Epidermal melanocyte (primary cell): ENCODE results near the gene PCDH18.
A peak's percentile ranks its signal among the peaks of the same experiment; 100 is the strongest.
"Not testable (repeated sequence)": the region's sequence is repeated elsewhere in the genome, so short reads cannot be mapped to it uniquely, and the experiment has no call there.

Source experiments
- DNase-seq: peaks from one replicate; pipeline ENCODE4 v3.0.0; 2011; ENCODE audit warnings: low spot score; ENCODE audit not compliant: insufficient read length

The PCDH18 gene

GRCh38 chr4:137529432-137529831 is 2.9 kb downstream of the PCDH18 start:
- no peak for DNase-seq

- no peak for DNase-seq
Observed at GRCh38 chr4:137528673-137529072, 3.6 kb downstream of the PCDH18 start.

- no peak for DNase-seq
Observed at GRCh38 chr4:137526681-137527080, 5.6 kb downstream of the PCDH18 start.

GRCh38 chr4:137524725-137525369 is 7.4 kb downstream of the PCDH18 start:
- DNase-seq = no peak

GRCh38 chr4:137523329-137523728 is 9.0 kb downstream of the PCDH18 start:
- DNase-seq = no peak

- no peak for DNase-seq
Observed at GRCh38 chr4:137521053-137521452, 11.2 kb downstream of the PCDH18 start.

GRCh38 chr4:137519406-137519805 is 12.9 kb downstream of the PCDH18 start:
- no peak for DNase-seq

GRCh38 chr4:137517323-137517722 is 15.0 kb downstream of the PCDH18 start:
- not testable (repeated sequence) for DNase-seq

- no peak for DNase-seq
Observed at GRCh38 chr4:137514406-137515111, 17.7 kb downstream of the PCDH18 start.

GRCh38 chr4:137510557-137511265 is 21.6 kb downstream of the PCDH18 start:
- DNase-seq = peak; percentile 39

GRCh38 chr4:137509855-137510282 is 22.4 kb downstream of the PCDH18 start:
- DNase-seq = no peak

GRCh38 chr4:137502339-137503129 is 29.8 kb downstream of the PCDH18 start:
- DNase-seq = no peak

- not testable (repeated sequence) for DNase-seq
Observed at GRCh38 chr4:137496267-137496666, 36.0 kb downstream of the PCDH18 start.

GRCh38 chr4:137495578-137495977 is 36.7 kb downstream of the PCDH18 start:
- DNase-seq = no peak

GRCh38 chr4:137483313-137483959 is 48.9 kb downstream of the PCDH18 start:
- not testable (repeated sequence) for DNase-seq

GRCh38 chr4:137479657-137480056 is 52.6 kb downstream of the PCDH18 start:
- not testable (repeated sequence) for DNase-seq

- DNase-seq = no peak
Observed at GRCh38 chr4:137476345-137476744, 55.9 kb downstream of the PCDH18 start.

GRCh38 chr4:137474711-137475301 is 57.5 kb downstream of the PCDH18 start:
- no peak for DNase-seq

GRCh38 chr4:137471895-137472294 is 60.4 kb downstream of the PCDH18 start:
- DNase-seq = no peak

- no peak for DNase-seq
Observed at GRCh38 chr4:137471461-137471860, 60.8 kb downstream of the PCDH18 start.

- no peak for DNase-seq
Observed at GRCh38 chr4:137470806-137471205, 61.5 kb downstream of the PCDH18 start.
